Measurements from ENCODE around the gene LAMC1.

LAMC1 gene

GRCh38 chr1:183021405-183022201, 1.6 kb upstream of the LAMC1 start:
- no peak for DNase-seq (ENCODE audit: low spot score)

DNA sequence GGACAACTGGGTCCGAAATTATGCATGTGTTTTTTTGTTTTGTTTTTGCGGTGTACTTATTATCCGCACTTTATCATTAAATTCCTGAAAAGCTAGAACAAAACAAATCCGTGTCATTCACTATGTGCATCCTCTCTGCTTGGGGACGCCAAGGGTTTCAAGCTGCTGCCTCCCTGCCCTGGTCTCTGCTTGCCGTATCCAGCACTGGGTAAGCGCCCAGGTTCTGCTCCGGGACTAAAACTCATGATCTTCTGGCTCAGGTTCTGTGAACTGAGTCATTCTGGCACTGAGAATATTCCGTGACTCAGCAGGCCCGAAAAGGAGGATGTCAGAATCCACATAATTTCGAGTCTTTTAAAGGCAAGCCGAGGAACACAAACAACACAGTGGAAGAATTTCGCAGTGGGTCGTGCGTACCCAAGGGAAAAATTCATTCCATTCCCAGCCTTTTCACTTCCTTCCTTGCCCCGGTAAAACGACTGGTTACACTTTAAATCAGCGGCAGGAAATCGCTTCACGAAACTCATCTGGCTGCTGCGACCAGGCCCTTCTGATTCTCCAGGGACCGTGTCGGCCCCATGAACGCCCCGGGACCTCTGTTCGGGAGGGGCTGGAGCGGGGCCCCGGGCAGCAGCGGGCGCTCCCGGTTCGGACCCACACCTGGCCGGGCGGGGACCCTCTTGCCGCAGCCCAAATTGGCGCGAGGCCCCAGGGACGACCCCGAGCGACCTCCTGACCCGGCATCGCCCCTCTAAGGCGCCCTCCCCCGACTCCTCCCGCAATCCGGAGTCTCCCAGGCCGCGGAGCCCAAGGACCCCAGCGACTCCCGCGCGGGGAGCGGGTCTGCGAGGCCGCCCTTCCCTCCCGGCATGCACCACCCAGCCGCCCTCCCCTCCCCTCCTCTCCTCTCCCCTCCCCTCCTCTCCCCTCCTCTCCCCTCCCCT, 746 bp upstream of the LAMC1 start:
- peak; percentile 44 for DNase-seq (ENCODE audit: low spot score)

GRCh38 chr1:183023601-183024316, 539 bp downstream of the LAMC1 start:
- peak; percentile 79 for DNase-seq (ENCODE audit: low spot score)

- DNase-seq (ENCODE audit: low spot score), result no peak
Measured at GRCh38 chr1:183024317-183025009, 1.2 kb downstream of the LAMC1 start.

DNA sequence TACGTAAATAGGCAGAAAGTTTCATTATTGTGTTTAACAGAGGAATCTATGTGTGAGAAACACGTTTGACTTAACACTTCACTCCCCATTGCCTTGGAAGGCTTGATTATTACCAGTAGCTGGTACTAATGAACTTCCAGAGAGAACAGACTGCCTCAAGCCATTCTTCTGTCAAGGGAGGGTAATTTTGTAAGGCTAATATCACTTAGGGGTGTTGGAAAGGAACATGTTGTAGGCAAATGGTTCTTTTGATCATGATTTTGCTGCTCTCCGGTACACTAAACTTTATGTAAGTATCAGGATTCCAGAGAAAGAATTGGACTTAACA, 1.8 kb downstream of the LAMC1 start:
- DNase-seq (ENCODE audit: low spot score), result no peak

DNA sequence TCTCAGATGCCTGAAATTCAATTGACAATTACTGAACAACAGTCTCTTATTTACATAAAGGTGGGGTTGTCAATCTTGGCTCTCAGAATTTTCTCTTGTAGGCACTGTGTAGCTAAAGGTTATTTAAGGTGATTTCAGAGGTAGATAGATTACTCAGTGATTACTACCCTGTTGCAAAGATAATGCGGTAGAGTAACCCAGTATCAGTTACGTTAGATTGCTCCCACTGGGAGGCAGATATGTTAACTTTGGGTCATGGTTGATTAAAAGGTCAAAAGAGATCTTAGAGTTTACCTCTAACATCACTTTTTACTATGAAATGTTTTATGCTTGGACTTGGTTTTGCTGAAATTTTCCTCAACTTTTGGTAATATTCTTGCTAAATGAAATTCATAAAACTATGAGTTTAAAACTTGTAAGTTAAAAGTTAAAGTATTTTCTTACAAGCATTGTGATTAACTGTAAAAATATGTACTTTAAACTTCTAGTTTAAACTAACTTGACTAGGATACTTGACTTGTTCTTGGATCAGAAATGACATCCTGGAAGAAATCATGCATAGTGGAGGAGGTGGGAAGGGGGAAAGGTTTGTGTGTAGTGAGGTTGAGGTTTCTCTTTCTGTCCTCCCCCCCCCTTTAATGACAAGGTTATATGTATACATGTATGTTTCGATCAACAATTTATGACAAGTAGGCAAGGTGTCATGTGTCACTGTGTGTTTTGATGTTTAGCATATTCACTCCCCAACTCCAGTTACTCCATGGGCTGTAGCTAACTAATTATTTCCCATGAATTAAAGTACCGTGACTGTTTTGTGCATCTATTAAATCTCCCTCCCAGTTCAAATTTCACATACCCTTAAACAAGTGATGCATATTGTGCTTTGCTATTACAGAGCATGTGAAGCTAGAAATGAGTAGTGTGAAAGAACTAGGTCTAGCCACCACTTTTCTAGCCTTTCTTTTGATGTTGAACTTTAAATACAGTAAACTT, 2.9 kb downstream of the LAMC1 start:
- no peak for DNase-seq (ENCODE audit: low spot score)

DNA sequence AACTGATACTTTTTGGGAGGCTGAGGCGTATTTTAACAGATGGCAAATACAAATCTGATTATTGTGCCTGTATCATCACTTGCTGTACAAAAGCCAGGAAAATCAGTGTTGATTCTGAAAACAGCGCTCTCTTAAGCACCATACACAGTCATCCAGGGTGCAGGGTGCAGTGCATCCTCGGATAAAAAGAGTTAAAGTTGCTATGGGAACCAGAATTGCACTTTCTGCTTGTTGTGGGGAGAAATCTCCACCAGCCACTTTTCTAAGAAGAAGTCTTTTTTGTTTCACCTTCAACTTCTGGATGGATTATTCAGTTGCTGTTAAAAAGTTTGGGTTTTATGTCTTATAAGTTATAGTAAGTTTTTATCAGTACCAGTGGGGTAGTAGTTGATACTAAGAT, 3.8 kb downstream of the LAMC1 start:
- no peak for DNase-seq (ENCODE audit: low spot score)

DNA sequence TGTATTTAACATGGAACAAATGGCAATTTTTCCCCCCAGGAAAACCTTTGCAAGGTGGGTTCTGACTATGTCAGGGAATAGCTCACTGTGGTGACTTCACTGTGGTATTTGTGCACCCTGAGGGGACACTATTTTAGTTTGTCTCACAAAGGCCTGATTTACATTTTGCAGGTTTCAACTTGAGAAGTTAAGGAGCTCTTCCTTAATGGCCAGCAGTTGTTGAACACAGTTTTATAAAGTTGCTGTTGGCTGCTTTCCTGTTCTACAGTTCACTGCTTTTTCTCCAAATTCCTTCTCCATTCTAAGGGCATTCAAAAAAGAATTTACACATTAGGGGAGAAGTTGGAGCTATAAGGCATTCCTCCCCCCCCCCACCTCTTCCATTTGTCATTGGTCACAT, 4.6 kb downstream of the LAMC1 start:
- DNase-seq (ENCODE audit: low spot score), result no peak

GRCh38 chr1:183029591-183030000, 6.4 kb downstream of the LAMC1 start:
- DNase-seq (ENCODE audit: low spot score), result no peak

- no peak for DNase-seq (ENCODE audit: low spot score)
Measured at GRCh38 chr1:183030053-183030452, 6.8 kb downstream of the LAMC1 start.

- no peak for DNase-seq (ENCODE audit: low spot score)
Measured at GRCh38 chr1:183032122-183032921, 9.1 kb downstream of the LAMC1 start.

- no peak for DNase-seq (ENCODE audit: low spot score)
Measured at GRCh38 chr1:183033205-183033604, 10.0 kb downstream of the LAMC1 start.

DNA sequence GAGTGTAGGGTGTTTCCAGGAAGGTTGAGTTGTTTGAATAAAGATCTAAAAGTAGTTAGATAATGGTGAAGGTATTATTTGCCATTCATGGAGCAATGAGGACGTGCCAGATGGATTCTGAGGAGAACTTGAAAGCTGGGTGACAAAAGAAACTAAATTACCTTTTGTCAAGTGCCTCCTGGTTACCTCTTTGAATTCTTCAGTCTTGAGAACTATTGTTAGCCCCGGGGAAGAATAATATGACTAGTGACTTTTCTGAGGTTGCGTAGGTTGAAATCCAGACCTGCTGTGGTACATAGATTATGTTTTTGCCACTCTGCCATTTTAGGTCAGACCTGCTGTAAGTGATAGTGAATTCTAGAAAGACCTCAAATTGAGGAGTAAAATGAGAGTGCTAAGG, 11.5 kb downstream of the LAMC1 start:
- DNase-seq (ENCODE audit: low spot score), result no peak

DNA sequence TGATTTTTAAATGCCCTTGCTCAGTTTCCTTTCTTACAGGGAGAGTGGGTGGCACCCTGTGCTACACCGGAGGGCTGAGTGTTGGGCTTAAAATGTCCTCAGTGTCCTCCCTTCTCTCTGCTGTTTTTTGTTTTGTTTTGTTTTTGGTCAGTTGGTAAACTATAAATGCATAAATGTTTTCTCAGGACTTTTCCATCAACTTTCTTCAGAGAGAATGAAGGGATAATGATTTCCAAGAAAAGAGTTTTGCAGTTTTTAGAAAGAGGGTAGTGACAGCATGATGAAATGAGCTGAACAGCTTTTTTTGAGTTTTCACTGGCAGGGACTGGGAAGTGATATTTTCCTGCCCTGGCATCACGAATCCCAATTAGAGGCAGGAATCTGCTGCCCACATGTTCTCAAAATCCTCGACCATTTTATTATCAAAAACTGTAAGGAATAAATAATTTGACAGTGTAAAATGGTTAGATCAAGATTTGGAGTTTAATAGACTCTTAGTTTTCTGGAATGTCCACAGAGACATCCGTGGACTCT, 15.2 kb downstream of the LAMC1 start:
- no peak for DNase-seq (ENCODE audit: low spot score)

DNA sequence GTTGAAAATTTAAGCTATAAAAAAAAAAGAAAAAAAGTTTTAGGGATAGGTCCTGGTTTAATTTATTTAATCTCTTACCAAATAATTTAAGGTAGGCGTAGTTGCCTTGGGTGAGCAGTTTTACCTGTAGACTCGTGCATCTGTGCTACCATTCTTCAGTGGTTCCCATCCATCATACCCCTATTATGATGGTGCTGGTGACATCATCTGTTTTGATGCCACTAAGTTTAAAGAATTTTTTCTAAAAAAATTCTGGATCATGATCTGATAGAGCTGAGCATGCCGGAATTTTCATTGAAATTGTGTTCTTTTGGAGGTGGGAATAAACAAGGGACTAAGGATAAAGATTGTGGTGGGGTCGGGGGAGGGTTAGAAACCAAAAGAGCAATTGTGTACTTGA, 15.7 kb downstream of the LAMC1 start:
- DNase-seq (ENCODE audit: low spot score), result no peak

- DNase-seq (ENCODE audit: low spot score), result no peak
Measured at GRCh38 chr1:183039330-183039729, 16.1 kb downstream of the LAMC1 start.

DNA sequence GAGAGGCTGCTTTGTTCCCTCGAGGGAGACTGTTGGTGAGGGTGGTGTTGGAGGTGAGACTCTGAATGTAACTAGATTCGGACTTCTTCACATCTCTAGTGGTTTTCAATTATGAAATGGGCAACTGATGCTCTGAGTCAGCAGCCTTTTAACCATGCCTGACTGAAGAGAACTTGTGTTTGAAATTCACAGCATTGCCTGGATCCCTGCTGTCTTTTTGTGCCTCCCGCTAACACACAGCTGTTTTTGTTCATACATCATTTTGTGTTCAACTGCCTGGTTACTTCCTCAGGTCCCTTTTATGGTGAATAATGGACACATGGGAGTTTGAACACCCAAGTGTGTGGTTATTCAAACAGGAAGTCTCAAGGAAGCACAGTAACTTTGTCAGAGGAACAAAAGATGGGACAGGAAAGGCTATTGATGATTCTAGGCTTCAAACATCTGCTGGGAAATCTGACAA, 16.8 kb downstream of the LAMC1 start:
- DNase-seq (ENCODE audit: low spot score), result no peak

DNA sequence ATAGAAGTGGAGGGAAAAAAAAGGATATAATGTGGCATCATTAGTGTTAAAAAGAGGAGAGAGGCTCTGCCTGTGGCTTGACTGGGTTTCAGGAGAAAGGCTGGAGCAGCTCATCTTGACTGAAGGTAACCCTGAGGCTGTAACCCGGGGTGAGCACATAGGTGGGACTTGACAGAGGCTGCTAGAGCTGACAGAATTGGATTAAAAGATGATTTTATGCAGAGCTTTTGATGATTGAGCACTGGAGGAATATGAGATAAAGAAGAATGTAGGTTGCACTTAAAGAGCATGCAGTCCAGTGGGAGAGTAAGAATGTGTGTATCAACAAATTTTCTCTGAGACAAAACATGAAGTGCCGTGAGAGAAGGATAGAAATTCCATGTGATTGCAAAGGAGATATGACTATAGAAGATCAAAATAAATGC, 17.3 kb downstream of the LAMC1 start:
- no peak for DNase-seq (ENCODE audit: low spot score)

DNA sequence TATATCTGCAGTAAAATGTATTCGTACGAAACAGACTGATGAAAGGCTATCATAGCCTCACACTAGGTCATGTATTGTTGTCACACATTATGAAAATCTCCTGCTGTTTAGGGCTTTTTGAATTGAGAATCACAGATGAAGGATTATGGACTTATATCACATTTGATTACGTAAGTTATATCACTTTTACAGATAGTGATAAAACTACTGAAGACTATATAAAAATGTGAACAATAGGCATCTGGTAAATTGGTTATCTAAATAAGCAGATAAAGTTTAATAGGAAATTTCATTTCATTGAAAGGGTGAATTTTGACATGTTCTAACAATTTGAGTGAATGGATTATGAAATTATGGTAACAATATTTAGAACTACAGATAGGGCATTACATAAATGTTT, 20.0 kb downstream of the LAMC1 start:
- DNase-seq (ENCODE audit: low spot score), result no peak

Data from iPS-NIHi11 (cell line).